Fibroblast of lung (primary cell): ENCODE measurements around the gene HSPA6. TPM values are rescaled to one million over a fixed set of nuclear protein-coding genes. Genes with fewer than 3 reads are reported as not detected.
A peak's percentile ranks its signal among the peaks of the same experiment; 100 is the strongest.
"Not testable (repeated sequence)": the region's sequence is repeated elsewhere in the genome, so short reads cannot be mapped to it uniquely, and the experiment has no call there.

Experiments used
- DNase-seq, 2 donors: peaks; one replicate each; pipeline versions ENCODE4 v3.0.0 to v3.0.0-alpha.2; 2010; ENCODE audit warnings: low read depth in 2 of 2
- H2AFZ ChIP-seq: 2 replicates; pipeline ENCODE4 v1.5.1; 2012; ENCODE audit warnings: low read length, control low read depth, inconsistent platforms
- H3K27ac ChIP-seq: 2 replicates; pipeline ENCODE4 v1.5.1; 2011; ENCODE audit warnings: low read length, control low read depth; ENCODE audit not compliant: insufficient read depth
- H3K27me3 ChIP-seq: 2 replicates; pipeline ENCODE4 v1.5.1; 2011; ENCODE audit warnings: mild to moderate bottlenecking, low read length; ENCODE audit not compliant: control insufficient read depth, insufficient read depth
- H3K36me3 ChIP-seq: 2 replicates; pipeline ENCODE4 v1.5.1; 2011; ENCODE audit warnings: low read length; ENCODE audit not compliant: control insufficient read depth, insufficient read depth
- H3K4me1 ChIP-seq: 2 replicates; pipeline ENCODE4 v1.5.1; 2011; ENCODE audit warnings: low read length; ENCODE audit not compliant: control insufficient read depth, insufficient read depth; ENCODE audit errors: extremely low read depth
- H3K4me2 ChIP-seq: 2 replicates; pipeline ENCODE4 v1.5.1; 2011; ENCODE audit warnings: low read length, control low read depth; ENCODE audit not compliant: insufficient read depth; ENCODE audit errors: extremely low read depth
- H3K4me3 ChIP-seq, 4 experiments: fragments of 200-600 bp in 1 of 4; sonication (generic) in 1 of 4; replicated peaks in 1 of 4; 2 replicates each; pipeline ENCODE4 v1.5.1; 2011 to 2016; ENCODE audit warnings: low read length in 4 of 4, low read depth in 3 of 4, mild to moderate bottlenecking in 3 of 4, control low read depth in 2 of 4, inconsistent platforms in 1 of 4, mixed read lengths in 1 of 4; ENCODE audit not compliant: insufficient read depth in 1 of 4; ENCODE audit errors: control extremely low read depth in 1 of 4
- H3K79me2 ChIP-seq: 2 replicates; pipeline ENCODE4 v1.5.1; 2012; ENCODE audit warnings: mild to moderate bottlenecking, low read length, inconsistent platforms; ENCODE audit not compliant: control insufficient read depth, insufficient read depth
- H3K9ac ChIP-seq: 2 replicates; pipeline ENCODE4 v1.5.1; 2011; ENCODE audit warnings: mild to moderate bottlenecking, low read length, control low read depth; ENCODE audit not compliant: insufficient read depth
- H3K9me3 ChIP-seq: 2 replicates; pipeline ENCODE4 v1.5.1; 2012; ENCODE audit warnings: low read depth, low read length; ENCODE audit not compliant: control insufficient read depth, insufficient read depth
- H4K20me1 ChIP-seq: 2 replicates; pipeline ENCODE4 v1.5.1; 2011; ENCODE audit warnings: low read length; ENCODE audit not compliant: control insufficient read depth, insufficient read depth; ENCODE audit errors: extremely low read depth
- EZH2 ChIP-seq: IDR thresholded peaks from 2 replicates; pipeline ENCODE4 v1.5.1; 2012; ENCODE audit warnings: low read length, control low read depth, mild to moderate bottlenecking; ENCODE audit errors: missing control alignments
- polyA plus RNA-seq, 2 donors: library from polyadenylated mRNA; depleted of rRNA in 1 of 2; stranded (reverse) in 1 of 2; unstranded in 1 of 2; fragments of >200 nt; gene quantifications; 2 replicates each; pipeline ENCODE4 v1.2.1, GENCODE V29; 2011 to 2012; ENCODE audit warnings: missing spikeins in 1 of 2
- total RNA-seq: library from RNA; depleted of rRNA; stranded (reverse); fragments of >200 nt; gene quantifications from 2 replicates; pipeline ENCODE4 v1.2.1, GENCODE V29; 2014
- TF ChIP-seq, protein P1 (sequence below), 2 donors: IDR thresholded peaks in 1 of 2; conservative IDR thresholded peaks in 1 of 2; 1 replicate in 1 of 2; 2 replicates in 1 of 2; pipeline ENCODE4 v1.5.1; 2011 to 2012; ENCODE audit warnings: low read length in 2 of 2, control low read depth in 1 of 2, inconsistent platforms in 1 of 2, low read depth in 1 of 2, mild to moderate bottlenecking in 1 of 2

Gene HSPA6
- total and polyA plus RNA-seq, 2 donors (not counting 1 experiment from before 2014, with no cell fraction given): 0.22 to 2.3 TPM

DNA sequence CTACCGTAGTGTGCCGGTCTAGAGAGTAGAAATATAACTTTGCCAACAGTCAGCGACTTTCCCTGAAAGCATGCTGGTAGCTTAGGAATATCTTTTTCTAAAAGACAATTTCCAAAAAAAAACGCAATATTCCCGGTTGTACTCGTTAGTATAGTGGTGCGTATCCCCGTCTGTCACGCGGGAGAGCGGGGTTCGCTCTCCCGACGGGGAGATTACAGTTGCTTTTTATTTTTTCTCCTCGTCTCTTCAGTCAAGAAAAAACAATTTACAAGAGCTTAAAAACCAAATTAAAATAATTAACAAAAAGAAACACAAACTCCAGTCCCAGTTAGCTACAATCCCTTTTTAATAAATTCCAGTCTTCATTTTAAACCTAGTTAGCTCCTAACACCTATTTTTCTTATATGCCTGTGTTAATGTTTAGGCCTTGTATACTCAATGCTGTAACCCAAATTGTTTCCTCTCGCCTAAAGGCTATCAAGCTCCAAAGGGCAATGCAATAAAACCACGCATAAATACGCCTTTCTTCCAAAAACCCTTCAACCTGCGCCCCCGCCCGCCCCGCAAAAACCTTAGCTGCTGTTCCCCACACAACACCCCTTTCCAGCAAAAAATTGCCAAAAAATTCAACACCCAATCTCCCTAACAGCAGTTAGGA is 7.8 kb downstream of the HSPA6 start:
- Histone ChIP-seq H3K4me2 (peak overlapping the region; percentile 72), H3K36me3 (no peaks in the 10 kb centered on the region), H3K79me2 (no peaks in the 10 kb centered on the region), H3K9me3 (no peaks in the 10 kb centered on the region), H3K4me3 (peak overlapping the region in 3 of 4 experiments; percentile 33 to 67 (median 66)), H3K27me3 (no peaks in the 10 kb centered on the region), H3K27ac (no peak overlapping the region), H2AFZ (no peak overlapping the region), H3K4me1 (no peaks in the 10 kb centered on the region), H4K20me1 (no peaks in the 10 kb centered on the region), H3K9ac (no peak overlapping the region)
- no peak for TF ChIP-seq EZH2
- TF ChIP-seq, protein P1, sequence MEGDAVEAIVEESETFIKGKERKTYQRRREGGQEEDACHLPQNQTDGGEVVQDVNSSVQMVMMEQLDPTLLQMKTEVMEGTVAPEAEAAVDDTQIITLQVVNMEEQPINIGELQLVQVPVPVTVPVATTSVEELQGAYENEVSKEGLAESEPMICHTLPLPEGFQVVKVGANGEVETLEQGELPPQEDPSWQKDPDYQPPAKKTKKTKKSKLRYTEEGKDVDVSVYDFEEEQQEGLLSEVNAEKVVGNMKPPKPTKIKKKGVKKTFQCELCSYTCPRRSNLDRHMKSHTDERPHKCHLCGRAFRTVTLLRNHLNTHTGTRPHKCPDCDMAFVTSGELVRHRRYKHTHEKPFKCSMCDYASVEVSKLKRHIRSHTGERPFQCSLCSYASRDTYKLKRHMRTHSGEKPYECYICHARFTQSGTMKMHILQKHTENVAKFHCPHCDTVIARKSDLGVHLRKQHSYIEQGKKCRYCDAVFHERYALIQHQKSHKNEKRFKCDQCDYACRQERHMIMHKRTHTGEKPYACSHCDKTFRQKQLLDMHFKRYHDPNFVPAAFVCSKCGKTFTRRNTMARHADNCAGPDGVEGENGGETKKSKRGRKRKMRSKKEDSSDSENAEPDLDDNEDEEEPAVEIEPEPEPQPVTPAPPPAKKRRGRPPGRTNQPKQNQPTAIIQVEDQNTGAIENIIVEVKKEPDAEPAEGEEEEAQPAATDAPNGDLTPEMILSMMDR (conservative IDR thresholded peaks at IDR 0.05 in 1 of 2, IDR thresholded peaks at IDR 0.05 in 1 of 2; ENCODE audit: low read depth in 1 of 2, low read length in 2 of 2): no peak
- DNase-seq: peak in 1 of 2 donors; percentile 21

DNA sequence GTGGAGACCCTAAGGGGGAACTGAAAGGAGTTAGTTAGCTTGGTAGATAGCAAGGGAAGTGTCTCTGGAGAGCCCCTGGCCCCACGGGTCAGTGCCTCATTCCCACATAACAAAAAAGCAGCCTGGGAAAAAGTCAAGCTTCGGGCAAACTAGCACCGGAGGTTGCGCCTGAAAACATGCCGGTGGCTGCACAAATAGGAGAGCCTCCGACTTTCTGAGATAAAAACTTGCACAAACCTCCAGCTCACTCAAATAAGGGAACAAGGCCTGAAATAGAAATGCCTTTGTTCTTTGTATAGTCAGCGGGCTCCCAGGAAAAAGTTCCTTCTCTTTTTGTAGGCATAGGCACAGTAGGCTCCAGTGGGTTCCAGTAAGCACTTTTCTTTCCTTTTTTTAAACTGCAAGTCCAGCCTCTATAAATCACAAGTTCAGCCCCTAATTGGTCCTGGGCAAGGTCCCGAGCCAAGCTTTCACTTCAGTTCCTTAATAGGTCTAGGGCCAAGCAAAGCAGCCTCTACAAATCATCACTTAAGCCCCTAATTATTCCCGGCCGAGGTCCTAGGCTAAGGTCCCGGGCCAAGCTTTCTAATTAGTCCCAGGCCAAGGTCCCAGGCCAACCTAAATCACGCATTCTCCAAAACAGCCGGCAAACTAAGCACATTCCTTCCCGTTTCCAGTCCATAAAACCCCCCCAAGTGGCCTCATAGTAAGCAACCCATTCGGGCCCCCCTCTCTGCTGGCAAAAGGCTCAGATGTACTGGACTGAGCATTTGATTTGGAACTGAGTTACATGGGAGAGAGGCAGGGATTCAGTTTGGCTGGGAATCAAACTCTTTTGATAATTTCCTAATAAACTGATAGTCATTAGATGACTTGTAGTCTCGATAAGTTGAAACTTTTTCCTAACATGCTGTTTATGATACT is 8.6 kb downstream of the HSPA6 start:
- peak overlapping the region; percentile 13 for H3K4me2 ChIP-seq
- H3K27me3 ChIP-seq, H3K79me2 ChIP-seq, H2AFZ ChIP-seq, H3K4me1 ChIP-seq, H3K4me3 ChIP-seq, H3K27ac ChIP-seq, H3K36me3 ChIP-seq, DNase-seq, H3K9ac ChIP-seq, H3K9me3 ChIP-seq, H4K20me1 ChIP-seq: not testable (repeated sequence)

DNA sequence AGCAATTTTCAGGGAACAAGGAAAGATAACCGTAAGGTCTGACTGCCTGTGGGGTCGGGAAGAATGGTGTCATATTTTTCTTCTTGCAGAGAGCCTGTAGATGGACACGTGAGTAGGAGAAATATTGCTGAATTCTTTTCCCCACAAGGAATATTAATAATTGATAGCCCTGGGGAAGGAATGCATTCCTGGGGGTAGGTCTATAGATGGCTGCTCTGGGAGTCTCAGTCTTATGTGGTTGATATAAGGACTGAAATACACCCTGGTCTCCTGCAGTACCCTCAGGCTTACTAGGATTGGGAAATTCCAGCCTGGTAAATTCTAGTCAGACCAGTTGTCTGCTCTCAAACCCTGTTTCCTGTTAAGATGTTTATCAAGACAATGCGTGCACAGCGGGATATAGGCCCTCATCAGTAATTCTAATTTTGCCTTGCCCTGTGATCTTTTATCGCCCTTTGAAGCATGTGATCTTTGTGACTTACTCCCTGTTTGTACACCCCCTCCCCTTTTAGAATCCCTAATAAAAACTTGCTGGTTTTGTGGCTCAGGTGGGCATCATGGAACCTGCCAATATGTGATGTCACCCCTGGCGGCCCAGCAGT is 12.8 kb downstream of the HSPA6 start:
- not testable (repeated sequence) for H3K9me3 ChIP-seq

DNA sequence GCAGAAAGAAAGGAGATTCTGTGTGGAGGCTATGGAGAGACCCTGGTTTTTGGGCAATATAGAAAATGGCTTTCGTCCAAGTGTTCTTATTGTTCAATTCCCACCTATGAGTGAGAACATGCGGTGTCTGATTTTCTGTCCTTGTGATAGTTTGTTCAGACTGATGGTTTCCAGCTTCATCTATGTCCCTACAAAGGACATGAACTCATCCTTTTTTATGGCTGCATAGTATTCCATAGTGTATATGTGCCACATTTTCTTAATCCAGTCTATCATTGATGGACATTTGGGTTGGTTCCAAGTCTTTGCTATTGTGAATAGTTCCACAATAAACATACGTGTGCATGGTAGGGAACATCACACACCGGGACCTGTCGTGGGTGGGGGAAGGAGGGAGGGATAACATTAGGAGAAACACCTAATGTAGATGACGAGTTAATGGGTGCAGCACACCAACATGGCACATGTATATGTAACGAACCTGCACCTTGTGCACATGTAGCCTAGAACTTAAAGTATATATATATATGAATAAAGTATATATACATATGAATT is 14.7 kb downstream of the HSPA6 start:
- not testable (repeated sequence) for H3K27me3 ChIP-seq, H3K4me1 ChIP-seq, H3K27ac ChIP-seq, H2AFZ ChIP-seq, H3K9ac ChIP-seq, H3K4me2 ChIP-seq, H3K36me3 ChIP-seq, H4K20me1 ChIP-seq, H3K9me3 ChIP-seq, DNase-seq, H3K79me2 ChIP-seq
- H3K4me3 ChIP-seq: peak overlapping the region in 2 of 4 experiments; percentile 73 to 80

More for the DNA sequence above, 12.8 kb downstream of the HSPA6 start:
- not testable (repeated sequence) for H3K9ac ChIP-seq, H3K27ac ChIP-seq, H3K36me3 ChIP-seq, H3K4me1 ChIP-seq, H3K27me3 ChIP-seq, H3K4me3 ChIP-seq, H3K79me2 ChIP-seq, H3K4me2 ChIP-seq, H4K20me1 ChIP-seq, DNase-seq, H2AFZ ChIP-seq

DNA sequence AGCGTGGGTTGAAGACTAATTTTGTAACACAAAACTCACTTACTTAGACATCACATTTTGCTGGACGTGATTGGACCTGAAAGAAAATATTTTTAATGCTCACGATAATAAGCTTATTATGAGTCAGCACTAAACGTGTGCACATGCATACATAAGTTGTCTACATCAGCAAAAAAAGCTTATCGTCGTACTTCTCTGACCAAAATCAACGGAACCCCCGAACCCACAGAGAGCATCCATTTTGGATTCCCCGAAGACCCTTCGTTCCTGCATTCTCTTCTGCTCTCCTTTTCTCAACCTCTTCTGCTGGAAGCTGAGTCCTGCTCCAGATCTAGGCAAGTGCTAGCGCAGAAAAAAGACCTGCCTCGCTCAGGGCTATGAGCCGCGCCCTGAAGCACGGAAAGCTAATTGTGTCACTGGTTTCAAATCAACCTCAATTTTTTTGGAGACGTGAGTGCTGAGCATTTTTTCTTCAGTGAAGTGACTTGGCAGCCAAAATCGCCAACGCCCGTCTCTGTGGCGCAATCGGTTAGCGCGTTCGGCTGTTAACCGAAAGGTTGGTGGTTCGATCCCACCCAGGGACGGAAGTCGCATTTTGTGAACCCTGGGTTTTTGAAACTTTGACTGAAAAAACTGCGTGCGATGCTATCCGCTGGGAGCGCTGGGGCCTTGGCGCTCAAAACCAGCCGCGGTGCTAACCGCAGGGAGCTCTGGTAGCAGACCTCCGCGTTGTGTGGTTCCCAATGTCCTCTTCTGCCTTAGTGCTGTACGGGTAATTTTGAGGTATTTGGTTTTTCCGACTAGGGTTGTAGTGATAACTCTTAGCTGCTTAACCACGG is 15.6 kb downstream of the HSPA6 start:
- Histone ChIP-seq H2AFZ (peak overlapping the region; percentile 92), H3K4me3 (peak overlapping the region; percentile 57 to 80 (median 68)), H3K4me2 (peak overlapping the region; percentile 61), H3K27ac (peak overlapping the region; percentile 61)
- not testable (repeated sequence) for H3K79me2 ChIP-seq, H3K9me3 ChIP-seq, H4K20me1 ChIP-seq, H3K9ac ChIP-seq, H3K36me3 ChIP-seq, H3K27me3 ChIP-seq, H3K4me1 ChIP-seq
- peak; percentile 79 to 87 for DNase-seq
